ENCODE results near the gene THSD4.

THSD4 gene

GRCh38 chr15:71385457-71385856 lies 270.2 kb downstream of the THSD4 start:
- Histone ChIP-seq H3K9me3 (ENCODE audit: control insufficient read depth, insufficient read depth, low read length) (no peaks in the 10 kb centered on the region), H3K79me2 (ENCODE audit: control insufficient read depth, low read length) (no peaks in the 10 kb centered on the region), H3F3A (ENCODE audit: control insufficient read depth, insufficient read depth) (no peaks in the 10 kb centered on the region), H3K9me2 (replicated peaks; ENCODE audit: control insufficient read depth, low read length) (no peaks in the 10 kb centered on the region), H4K20me1 (ENCODE audit: control insufficient read depth, insufficient read depth, low read depth, low read length) (no peaks in the 10 kb centered on the region), H3K4me3 (ENCODE audit: low read length) (no peak overlapping the region), H3K27me3 (ENCODE audit: control insufficient read depth, low read length) (peaks cover 10% of the 10 kb centered on the region), H3K27ac (ENCODE audit: low read depth, low read length) (no peak overlapping the region), H3K4me1 (ENCODE audit: control insufficient read depth, low read length) (no peaks in the 10 kb centered on the region), H3K4me2 (ENCODE audit: low read length) (no peak overlapping the region), H3K36me3 (ENCODE audit: control insufficient read depth, low read length) (no peaks in the 10 kb centered on the region)
- TF ChIP-seq CTCF (IDR thresholded peaks at IDR 0.05; ENCODE audit: low read depth, low read length, poor library complexity, severe bottlenecking) (no peak), EZH2phosphoT487 (IDR thresholded peaks at IDR 0.05; ENCODE audit: borderline replicate concordance, low read length) (no peak)

GRCh38 chr15:71386005-71386404 lies 270.7 kb downstream of the THSD4 start:
- Histone ChIP-seq H3F3A (ENCODE audit: control insufficient read depth, insufficient read depth) (no peaks in the 10 kb centered on the region), H3K9me2 (replicated peaks; ENCODE audit: control insufficient read depth, low read length) (no peaks in the 10 kb centered on the region), H4K20me1 (ENCODE audit: control insufficient read depth, insufficient read depth, low read depth, low read length) (no peaks in the 10 kb centered on the region), H3K27me3 (ENCODE audit: control insufficient read depth, low read length) (peaks cover 7% of the 10 kb centered on the region), H3K27ac (ENCODE audit: low read depth, low read length) (no peak overlapping the region), H3K36me3 (ENCODE audit: control insufficient read depth, low read length) (no peaks in the 10 kb centered on the region), H3K4me3 (ENCODE audit: low read length) (no peak overlapping the region), H3K79me2 (ENCODE audit: control insufficient read depth, low read length) (no peaks in the 10 kb centered on the region), H3K4me1 (ENCODE audit: control insufficient read depth, low read length) (no peaks in the 10 kb centered on the region), H3K9me3 (ENCODE audit: control insufficient read depth, insufficient read depth, low read length) (no peaks in the 10 kb centered on the region), H3K4me2 (ENCODE audit: low read length) (no peak overlapping the region)
- no peak for TF ChIP-seq CTCF (IDR thresholded peaks at IDR 0.05; ENCODE audit: low read depth, low read length, poor library complexity, severe bottlenecking)
- no peak for TF ChIP-seq EZH2phosphoT487 (IDR thresholded peaks at IDR 0.05; ENCODE audit: borderline replicate concordance, low read length)

- Histone ChIP-seq H4K20me1 (ENCODE audit: control insufficient read depth, insufficient read depth, low read depth, low read length) (no peaks in the 10 kb centered on the region), H3K27ac (ENCODE audit: low read depth, low read length) (no peak overlapping the region), H3K79me2 (ENCODE audit: control insufficient read depth, low read length) (no peaks in the 10 kb centered on the region), H3K36me3 (ENCODE audit: control insufficient read depth, low read length) (no peaks in the 10 kb centered on the region), H3F3A (ENCODE audit: control insufficient read depth, insufficient read depth) (no peaks in the 10 kb centered on the region), H3K27me3 (ENCODE audit: control insufficient read depth, low read length) (peaks cover 7% of the 10 kb centered on the region), H3K4me3 (ENCODE audit: low read length) (no peak overlapping the region), H3K9me2 (replicated peaks; ENCODE audit: control insufficient read depth, low read length) (no peaks in the 10 kb centered on the region), H3K4me1 (ENCODE audit: control insufficient read depth, low read length) (no peaks in the 10 kb centered on the region), H3K4me2 (ENCODE audit: low read length) (no peak overlapping the region), H3K9me3 (ENCODE audit: control insufficient read depth, insufficient read depth, low read length) (no peaks in the 10 kb centered on the region)
- TF ChIP-seq CTCF (IDR thresholded peaks at IDR 0.05; ENCODE audit: low read depth, low read length, poor library complexity, severe bottlenecking) (no peak), EZH2phosphoT487 (IDR thresholded peaks at IDR 0.05; ENCODE audit: borderline replicate concordance, low read length) (no peak)
These were observed 271.4 kb downstream of the THSD4 start for GRCh38 chr15:71386448-71387236.
